ENCODE measurements around the gene AIP. TPM values are rescaled to one million over a fixed set of nuclear protein-coding genes. Genes with fewer than 3 reads are reported as not detected.

The AIP gene
- total RNA-seq, 4 donors from 2014 or later, result 65.4 to 87.5 (median 78.1) TPM

- no peak for ATAC-seq
- Histone ChIP-seq H3K9me3 (no peaks in the 10 kb centered on the region), H3K4me3 (no peak within 1 kb of the TSS), H3K27me3 (no peaks in the 10 kb centered on the region), H3K36me3 (no peaks in the 10 kb centered on the region), H3K27ac (no peak within 1 kb of the TSS), H3K4me1 (no peaks in the 10 kb centered on the region)
- WGBS, 2 donors (ENCODE audit: low coverage in 1 of 2), result 60 to 100% methylated on average over 1 of the region's 3 CpGs
- TF ChIP-seq CTCF (IDR thresholded peaks at IDR 0.05) (no peak), POLR2AphosphoS5 (IDR thresholded peaks at IDR 0.05) (no peak), EP300 (IDR thresholded peaks at IDR 0.05) (no peak), POLR2A (IDR thresholded peaks at IDR 0.05) (no peak)
Measured at GRCh38 chr11:67455054-67455453, 27.8 kb upstream of the AIP start, which contains the start of gene CABP4. Gene CABP4 (plus strand): TSS chr11:67455354. CDS start chr11:67455424, 70 bp downstream.

- H3K4me1 ChIP-seq, result no peaks in the 10 kb centered on the region
- H3K27ac ChIP-seq, result no peak overlapping the region
- no peaks in the 10 kb centered on the region for H3K9me3 ChIP-seq
- no peaks in the 10 kb centered on the region for H3K27me3 ChIP-seq
- no peak overlapping the region for H3K4me3 ChIP-seq
- ATAC-seq, result no peak
- 73% methylated on average over 3 of the region's 25 CpGs; no CpG with 5 or more reads in 1 of the 2 donors for WGBS, 2 donors (ENCODE audit: low coverage in 1 of 2)
- TF ChIP-seq CTCF (IDR thresholded peaks at IDR 0.05) (no peak), EP300 (IDR thresholded peaks at IDR 0.05) (no peak), POLR2A (IDR thresholded peaks at IDR 0.05) (no peak), POLR2AphosphoS5 (IDR thresholded peaks at IDR 0.05) (no peak)
- no peaks in the 10 kb centered on the region for H3K36me3 ChIP-seq
Measured at GRCh38 chr11:67456068-67456705, 26.6 kb upstream of the AIP start.

GRCh38 chr11:67457453-67457852, 25.4 kb upstream of the AIP start:
- Histone ChIP-seq H3K36me3 (no peaks in the 10 kb centered on the region), H3K4me3 (no peak overlapping the region), H3K9me3 (no peaks in the 10 kb centered on the region), H3K4me1 (no peaks in the 10 kb centered on the region), H3K27me3 (no peaks in the 10 kb centered on the region), H3K27ac (no peak overlapping the region)
- ATAC-seq, result no peak
- WGBS, 2 donors (ENCODE audit: low coverage in 1 of 2), result 78% methylated on average over 3 of the region's 12 CpGs; no CpG with 5 or more reads in 1 of the 2 donors
- no peak for TF ChIP-seq CTCF (IDR thresholded peaks at IDR 0.05)
- TF ChIP-seq POLR2AphosphoS5 (IDR thresholded peaks at IDR 0.05), result no peak
- no peak for TF ChIP-seq EP300 (IDR thresholded peaks at IDR 0.05)
- TF ChIP-seq POLR2A (IDR thresholded peaks at IDR 0.05), result no peak

GRCh38 chr11:67458266-67458665, 24.6 kb upstream of the AIP start:
- Histone ChIP-seq H3K9me3 (no peaks in the 10 kb centered on the region), H3K27me3 (no peaks in the 10 kb centered on the region), H3K4me3 (no peak overlapping the region), H3K36me3 (no peaks in the 10 kb centered on the region), H3K27ac (no peak overlapping the region), H3K4me1 (no peaks in the 10 kb centered on the region)
- ATAC-seq, result no peak
- TF ChIP-seq POLR2A (IDR thresholded peaks at IDR 0.05) (no peak), POLR2AphosphoS5 (IDR thresholded peaks at IDR 0.05) (no peak), EP300 (IDR thresholded peaks at IDR 0.05) (no peak), CTCF (IDR thresholded peaks at IDR 0.05) (no peak)
- WGBS, 2 donors (ENCODE audit: low coverage in 1 of 2), result 75 to 84% methylated on average over 8 to 16 of the region's 19 CpGs

GRCh38 chr11:67463186-67463585, 19.6 kb upstream of the AIP start:
- no peaks in the 10 kb centered on the region for H3K27me3 ChIP-seq
- H3K9me3 ChIP-seq, result no peaks in the 10 kb centered on the region
- peaks cover 0 to 46% (median 16%) of the 10 kb centered on the region in 3 donors for H3K4me1 ChIP-seq
- TF ChIP-seq EP300 (IDR thresholded peaks at IDR 0.05), result no peak
- no peak for TF ChIP-seq POLR2A (IDR thresholded peaks at IDR 0.05)
- no peak for TF ChIP-seq POLR2AphosphoS5 (IDR thresholded peaks at IDR 0.05)
- H3K27ac ChIP-seq, result peak overlapping the region in 2 of 4 donors; percentile 90 to 92
- ATAC-seq, result no peak
- peaks cover 0 to 4% of the 10 kb centered on the region in 2 donors for H3K36me3 ChIP-seq
- 83 to 97% methylated on average over 4 to 5 of the region's 10 CpGs for WGBS, 2 donors (ENCODE audit: low coverage in 1 of 2)
- no peak overlapping the region for H3K4me3 ChIP-seq
